Astrocyte of the cerebellum (primary cell): Measurements from ENCODE around the gene TCP11.

Experiments
- DNase-seq: peaks from one replicate; pipeline ENCODE4 v3.0.0-alpha.2; 2011; ENCODE audit warnings: low read depth
- H3K4me3 ChIP-seq: 2 replicates; pipeline ENCODE4 v1.5.1; 2011; ENCODE audit warnings: mild to moderate bottlenecking, low read depth, low read length, moderate library complexity
- CTCF ChIP-seq: IDR thresholded peaks from 2 replicates; pipeline ENCODE4 v1.5.1; 2012; ENCODE audit warnings: low read length, low read depth, moderate library complexity, mild to moderate bottlenecking; ENCODE audit errors: missing control alignments
- in situ Hi-C: cut with HindIII; loops from 2 replicates; pipeline ENCODE4 v1.10.0; 2017; ENCODE audit warnings: low sequenced_read_pairs

Gene TCP11

DNA sequence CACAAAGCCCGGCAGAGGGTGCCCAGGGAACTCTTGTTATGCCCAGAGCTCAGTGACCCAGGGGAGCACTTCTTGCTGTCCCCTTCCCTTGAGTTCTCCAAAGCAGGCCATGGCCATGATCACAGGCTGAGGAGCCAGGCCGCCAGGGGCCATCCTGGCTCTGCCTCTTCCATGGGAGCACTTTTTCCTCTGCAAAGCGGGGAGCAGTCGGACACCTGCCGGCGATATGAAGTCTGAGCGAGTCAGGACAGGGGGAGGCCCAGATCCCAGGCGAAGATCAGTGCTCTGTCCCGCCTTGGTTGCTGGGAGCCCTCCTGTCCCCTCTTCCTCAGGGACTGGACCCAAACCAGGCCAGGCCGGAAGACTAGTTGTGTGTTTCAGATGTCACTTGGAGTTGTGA, 67.9 kb downstream of the TCP11 start:
- H3K4me3 ChIP-seq = no peak overlapping the region
- no peak for TF ChIP-seq CTCF
- no peak for DNase-seq
- in situ Hi-C loops = no loop called here

- TF ChIP-seq CTCF = no peak
- in situ Hi-C loops = no loop called here
- H3K4me3 ChIP-seq = no peak overlapping the region
- no peak for DNase-seq
Observed at GRCh38 chr6:35072698-35073055, 68.5 kb downstream of the TCP11 start.

- in situ Hi-C loops = no loop called here
- no peak for TF ChIP-seq CTCF
- no peak overlapping the region for H3K4me3 ChIP-seq
Observed at GRCh38 chr6:35072051-35072697, 69.0 kb downstream of the TCP11 start.

DNA sequence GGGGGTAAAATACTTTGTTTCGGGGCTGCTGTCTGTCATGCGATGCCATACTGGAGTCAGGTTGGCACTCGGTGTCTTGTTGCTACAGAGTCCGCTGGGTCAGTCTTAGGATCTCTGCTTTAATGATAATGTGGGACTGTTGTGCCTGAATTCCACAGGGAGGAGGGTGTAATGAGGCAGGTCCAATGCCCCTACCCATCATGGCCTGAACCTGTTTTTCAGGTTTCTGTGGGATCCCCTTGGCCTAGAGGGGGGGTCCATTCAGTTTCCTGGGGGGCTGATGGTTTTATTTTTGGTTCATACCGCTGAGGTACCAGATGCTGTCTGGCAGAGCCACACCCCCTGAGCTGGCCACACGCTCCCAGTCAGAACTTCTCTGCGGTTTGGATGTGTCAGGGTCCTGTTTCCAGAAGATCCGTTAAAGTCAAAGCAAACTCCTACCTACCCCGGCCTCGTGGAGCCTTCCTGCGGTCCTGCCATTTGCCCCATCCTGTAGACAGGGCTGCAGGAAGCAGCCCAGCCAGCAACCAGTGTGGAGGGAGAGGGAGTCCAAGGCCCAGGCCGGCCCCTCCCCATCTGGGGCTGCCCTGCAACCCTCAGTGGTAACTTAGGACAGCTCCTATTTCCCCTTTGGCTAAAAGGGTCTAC, 69.7 kb downstream of the TCP11 start:
- in situ Hi-C loops = no loop called here
- no peak for DNase-seq
- TF ChIP-seq CTCF = no peak
- H3K4me3 ChIP-seq = no peak overlapping the region

More at GRCh38 chr6:35072051-35072697, 69.0 kb downstream of the TCP11 start:
- no peak for DNase-seq

DNA sequence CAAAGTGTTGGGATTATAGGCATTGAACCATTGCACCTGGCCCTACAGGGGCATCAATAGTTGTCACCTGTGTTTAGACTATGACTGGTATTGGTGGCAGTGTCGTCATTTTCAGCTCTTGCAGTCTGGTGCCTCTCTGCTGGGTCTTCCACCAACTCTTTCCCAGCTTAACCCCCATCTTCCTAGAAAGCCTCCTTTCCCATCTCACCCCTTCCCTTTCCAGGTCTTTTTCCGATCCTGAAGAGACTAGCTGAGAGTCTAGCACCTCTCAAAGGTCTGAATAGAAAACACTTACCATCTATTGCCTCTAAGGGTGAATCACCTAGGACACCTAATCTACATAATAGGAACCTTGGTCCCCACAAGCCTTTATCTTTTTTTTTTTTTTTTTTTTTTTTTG, 71.0 kb downstream of the TCP11 start:
- DNase-seq = no peak
- in situ Hi-C loops = no loop called here
- no peak overlapping the region for H3K4me3 ChIP-seq
- no peak for TF ChIP-seq CTCF

GRCh38 chr6:35069262-35069661, 71.9 kb downstream of the TCP11 start:
- no peak for DNase-seq
- no peak for TF ChIP-seq CTCF
- H3K4me3 ChIP-seq = no peak overlapping the region
- in situ Hi-C loops = no loop called here
